HEK293T (cell line): Measurements from ENCODE around the gene ACMSD.

Experiments
- BHLHE40 ChIP-seq: fragments of 450-650 bp; IDR thresholded peaks from 2 replicates; pipeline ENCODE4 v1.6.1; 2016; ENCODE audit warnings: mild to moderate bottlenecking, moderate library complexity, borderline replicate concordance
- ELF4 ChIP-seq: fragments of 450-650 bp; IDR thresholded peaks from 2 replicates; pipeline ENCODE4 v1.6.1; 2017; ENCODE audit warnings: antibody characterized with exemption
- SP1 ChIP-seq: fragments of 450-650 bp; IDR thresholded peaks from 2 replicates; pipeline ENCODE4 v1.6.1; 2017

- TF ChIP-seq ELF4 (no peak), BHLHE40 (no peak), SP1 (no peak)
Observed at GRCh38 chr2:134875309-134875708, 36.9 kb downstream of the ACMSD start.
